ENCODE data around the gene XXYLT1. TPM values are rescaled to one million over a fixed set of nuclear protein-coding genes. Genes with fewer than 3 reads are reported as not detected.
A peak's percentile ranks its signal among the peaks of the same experiment; 100 is the strongest.
"Not testable (repeated sequence)": the region's sequence is repeated elsewhere in the genome, so short reads cannot be mapped to it uniquely, and the experiment has no call there.

The XXYLT1 gene
- total RNA-seq (2014; rRNA removed; shearing (Covaris generic)), result 27.2 and 44.4 TPM in 2 replicates

- H3K4me1 ChIP-seq (replicated peaks), result peaks cover 20% of the 10 kb centered on the region
- peak within 1 kb of the TSS; percentile 66 for H3K27ac ChIP-seq
Measured at GRCh38 chr3:195270817-195271409, at the start of gene XXYLT1. Gene XXYLT1 (minus strand): TSS chr3:195271159. CDS start chr3:195271058, 101 bp downstream.

GRCh38 chr3:195319060-195319459 is 48.1 kb upstream of the XXYLT1 start:
- no peak for DNase-seq (ENCODE audit: low read depth in 1 of 2, low spot score in 2 of 2)
- H3K27ac ChIP-seq, result no peak overlapping the region
- no peaks in the 10 kb centered on the region for H3K4me1 ChIP-seq (replicated peaks)
- 0 out of 2 replicates have a peak, but pooled peaks cover 2% of the 10 kb centered on the region for H3K9me3 ChIP-seq (replicated peaks)
- peaks cover 23% of the 10 kb centered on the region for H3K36me3 ChIP-seq
- H3K27me3 ChIP-seq (replicated peaks), result no peaks in the 10 kb centered on the region
- H3K4me3 ChIP-seq, result no peak overlapping the region

More at GRCh38 chr3:195270817-195271409, at the start of gene XXYLT1:
- Histone ChIP-seq H3K9me3 (replicated peaks) (no peaks in the 10 kb centered on the region), H3K4me3 (peak within 1 kb of the TSS; percentile 91), H3K27me3 (replicated peaks) (no peaks in the 10 kb centered on the region), H3K36me3 (peaks cover 10% of the 10 kb centered on the region)
- DNase-seq (ENCODE audit: low read depth in 1 of 2, low spot score in 2 of 2), result peak; percentile 89 to 95

GRCh38 chr3:195312714-195313113 is 41.8 kb upstream of the XXYLT1 start:
- no peak for DNase-seq (ENCODE audit: low read depth in 1 of 2, low spot score in 2 of 2)
- no peak overlapping the region for H3K4me3 ChIP-seq
- no peaks in the 10 kb centered on the region for H3K27me3 ChIP-seq (replicated peaks)
- no peak overlapping the region for H3K27ac ChIP-seq
- no peaks in the 10 kb centered on the region for H3K4me1 ChIP-seq (replicated peaks)
- H3K36me3 ChIP-seq, result no peaks in the 10 kb centered on the region
- no peaks in the 10 kb centered on the region for H3K9me3 ChIP-seq (replicated peaks)

GRCh38 chr3:195307711-195308110 is 36.8 kb upstream of the XXYLT1 start:
- DNase-seq (ENCODE audit: low read depth in 1 of 2, low spot score in 2 of 2), result no peak
- no peaks in the 10 kb centered on the region for H3K36me3 ChIP-seq
- no peaks in the 10 kb centered on the region for H3K9me3 ChIP-seq (replicated peaks)
- no peaks in the 10 kb centered on the region for H3K27me3 ChIP-seq (replicated peaks)
- no peak overlapping the region for H3K4me3 ChIP-seq
- H3K4me1 ChIP-seq (replicated peaks), result peaks cover 3% of the 10 kb centered on the region
- no peak overlapping the region for H3K27ac ChIP-seq

- Histone ChIP-seq H3K4me1 (replicated peaks) (peaks cover 14% of the 10 kb centered on the region), H3K9me3 (replicated peaks) (no peaks in the 10 kb centered on the region), H3K27ac (no peak overlapping the region), H3K4me3 (no peak overlapping the region), H3K27me3 (replicated peaks) (no peaks in the 10 kb centered on the region), H3K36me3 (peaks cover 4% of the 10 kb centered on the region)
- DNase-seq (ENCODE audit: low read depth in 1 of 2, low spot score in 2 of 2), result no peak
Measured at GRCh38 chr3:195306369-195306768, 35.4 kb upstream of the XXYLT1 start.

- peak in 1 of 2 experiments; percentile 37 for DNase-seq (ENCODE audit: low read depth in 1 of 2, low spot score in 2 of 2)
- no peaks in the 10 kb centered on the region for H3K9me3 ChIP-seq (replicated peaks)
- no peaks in the 10 kb centered on the region for H3K27me3 ChIP-seq (replicated peaks)
- no peak overlapping the region for H3K4me3 ChIP-seq
- peaks cover 16% of the 10 kb centered on the region for H3K36me3 ChIP-seq
- no peak overlapping the region for H3K27ac ChIP-seq
- peaks cover 14% of the 10 kb centered on the region for H3K4me1 ChIP-seq (replicated peaks)
Measured at GRCh38 chr3:195302431-195302830, 31.5 kb upstream of the XXYLT1 start.

GRCh38 chr3:195297446-195297845 is 26.5 kb upstream of the XXYLT1 start:
- H3K27ac ChIP-seq, result no peak overlapping the region
- H3K27me3 ChIP-seq (replicated peaks), result no peaks in the 10 kb centered on the region
- peaks cover 31% of the 10 kb centered on the region for H3K36me3 ChIP-seq
- DNase-seq (ENCODE audit: low read depth in 1 of 2, low spot score in 2 of 2), result no peak
- peaks cover 9% of the 10 kb centered on the region for H3K4me1 ChIP-seq (replicated peaks)
- H3K9me3 ChIP-seq (replicated peaks), result no peaks in the 10 kb centered on the region
- H3K4me3 ChIP-seq, result no peak overlapping the region

- H3K4me1 ChIP-seq (replicated peaks), result peaks cover 2% of the 10 kb centered on the region
- peaks cover 29% of the 10 kb centered on the region for H3K36me3 ChIP-seq
- H3K4me3 ChIP-seq, result no peak overlapping the region
- DNase-seq (ENCODE audit: low read depth in 1 of 2, low spot score in 2 of 2), result no peak
- H3K27ac ChIP-seq, result no peak overlapping the region
- H3K9me3 ChIP-seq (replicated peaks), result no peaks in the 10 kb centered on the region
- no peaks in the 10 kb centered on the region for H3K27me3 ChIP-seq (replicated peaks)
Measured at GRCh38 chr3:195296662-195297061, 25.7 kb upstream of the XXYLT1 start.

GRCh38 chr3:195291121-195291520 is 20.2 kb upstream of the XXYLT1 start:
- Histone ChIP-seq H3K27ac (no peak overlapping the region), H3K4me3 (no peak overlapping the region), H3K4me1 (replicated peaks) (peaks cover 9% of the 10 kb centered on the region), H3K9me3 (replicated peaks) (no peaks in the 10 kb centered on the region), H3K36me3 (peaks cover 28% of the 10 kb centered on the region), H3K27me3 (replicated peaks) (no peaks in the 10 kb centered on the region)
- DNase-seq (ENCODE audit: low read depth in 1 of 2, low spot score in 2 of 2), result no peak

- H3K4me3 ChIP-seq; H3K27me3 ChIP-seq (replicated peaks); H3K9me3 ChIP-seq (replicated peaks); H3K27ac ChIP-seq; DNase-seq (ENCODE audit: low read depth in 1 of 2, low spot score in 2 of 2): not testable (repeated sequence)
- Histone ChIP-seq H3K36me3 (peaks cover 33% of the 10 kb centered on the region), H3K4me1 (replicated peaks) (peaks cover 14% of the 10 kb centered on the region)
Measured at GRCh38 chr3:195290643-195291042, 19.7 kb upstream of the XXYLT1 start.

GRCh38 chr3:195286115-195286872 is 15.3 kb upstream of the XXYLT1 start:
- H3K27me3 ChIP-seq (replicated peaks), result no peaks in the 10 kb centered on the region
- H3K36me3 ChIP-seq, result peaks cover 37% of the 10 kb centered on the region
- no peak overlapping the region for H3K4me3 ChIP-seq
- peaks cover 18% of the 10 kb centered on the region for H3K4me1 ChIP-seq (replicated peaks)
- H3K27ac ChIP-seq, result peak overlapping the region; percentile 47
- H3K9me3 ChIP-seq (replicated peaks), result no peaks in the 10 kb centered on the region
- DNase-seq (ENCODE audit: low read depth in 1 of 2, low spot score in 2 of 2), result peak in 1 of 2 experiments; percentile 35

GRCh38 chr3:195285372-195285771 is 14.4 kb upstream of the XXYLT1 start:
- Histone ChIP-seq H3K36me3 (peaks cover 36% of the 10 kb centered on the region), H3K9me3 (replicated peaks) (no peaks in the 10 kb centered on the region), H3K27ac (peak overlapping the region; percentile 13; the same call in 1 of the 2 replicates), H3K4me3 (no peak overlapping the region), H3K27me3 (replicated peaks) (no peaks in the 10 kb centered on the region), H3K4me1 (replicated peaks) (peaks cover 18% of the 10 kb centered on the region)
- DNase-seq (ENCODE audit: low read depth in 1 of 2, low spot score in 2 of 2), result no peak

- peaks cover 18% of the 10 kb centered on the region for H3K4me1 ChIP-seq (replicated peaks)
- no peaks in the 10 kb centered on the region for H3K9me3 ChIP-seq (replicated peaks)
- no peak for DNase-seq (ENCODE audit: low read depth in 1 of 2, low spot score in 2 of 2)
- H3K4me3 ChIP-seq, result no peak overlapping the region
- peaks cover 31% of the 10 kb centered on the region for H3K36me3 ChIP-seq
- no peak overlapping the region for H3K27ac ChIP-seq
- H3K27me3 ChIP-seq (replicated peaks), result no peaks in the 10 kb centered on the region
Measured at GRCh38 chr3:195284842-195285241, 13.9 kb upstream of the XXYLT1 start.

GRCh38 chr3:195282961-195283360 is 12.0 kb upstream of the XXYLT1 start:
- Histone ChIP-seq H3K27ac (no peak overlapping the region), H3K27me3 (replicated peaks) (no peaks in the 10 kb centered on the region), H3K36me3 (peaks cover 29% of the 10 kb centered on the region), H3K9me3 (replicated peaks) (no peaks in the 10 kb centered on the region), H3K4me1 (replicated peaks) (peaks cover 18% of the 10 kb centered on the region), H3K4me3 (no peak overlapping the region)
- DNase-seq (ENCODE audit: low read depth in 1 of 2, low spot score in 2 of 2), result no peak
